CD4-positive, alpha-beta memory T cell (primary cell): ENCODE results near the gene NSUN7. TPM values are rescaled to one million over a fixed set of nuclear protein-coding genes. Genes with fewer than 3 reads are reported as not detected.

Experiments
- CTCF ChIA-PET: fragments of 350-600 bp; sonication (Branson Sonifier 250); formaldehyde crosslinking; loops from one replicate; lab custom pipeline; 2021; ENCODE audit warnings: inconsistent platforms; ENCODE audit not compliant: partially characterized antibody; lab: Charles Lee
- POLR2A ChIA-PET: fragments of 350-600 bp; sonication (Branson Sonifier 250); formaldehyde crosslinking; loops from one replicate; lab custom pipeline; 2021; ENCODE audit not compliant: partially characterized antibody; lab: Charles Lee
- DNase-seq, 5 donors: peaks; one replicate each; pipeline versions ENCODE4 v3.0.0 to v3.0.0-alpha.2; 2020 to 2022; ENCODE audit warnings: mixed read lengths in 1 of 5
- H3K27ac ChIP-seq: one replicate; pipeline ENCODE4 v1.7.0; 2013; ENCODE audit warnings: low read depth, low read length
- H3K27me3 ChIP-seq: 2 replicates; pipeline ENCODE4 v1.7.0; 2013; ENCODE audit warnings: mild to moderate bottlenecking, low read length, moderate library complexity; ENCODE audit not compliant: insufficient read depth
- H3K36me3 ChIP-seq: 2 replicates; pipeline ENCODE4 v1.7.0; 2013; ENCODE audit warnings: mild to moderate bottlenecking, low read length, moderate library complexity; ENCODE audit not compliant: insufficient read depth
- H3K4me1 ChIP-seq: 2 replicates; pipeline ENCODE4 v1.7.0; 2013; ENCODE audit warnings: mild to moderate bottlenecking, low read length, moderate library complexity; ENCODE audit not compliant: insufficient read depth
- H3K4me3 ChIP-seq, 2 donors: one replicate each; pipeline ENCODE4 v1.7.0; 2013; ENCODE audit warnings: low read length in 2 of 2, mild to moderate bottlenecking in 1 of 2
- H3K9me3 ChIP-seq, 2 donors: one replicate each; pipeline ENCODE4 v1.7.0; 2013; ENCODE audit warnings: low read length in 2 of 2, control low read depth in 1 of 2; ENCODE audit not compliant: control insufficient read depth in 1 of 2
- H3K27ac Mint-ChIP-seq, 7 donors: one replicate each; pipeline ENCODE4 v1.8.0; 2020 to 2021; ENCODE audit warnings: mixed read lengths in 7 of 7, mild to moderate bottlenecking in 6 of 7, inconsistent platforms in 3 of 7, moderate library complexity in 3 of 7
- H3K27me3 Mint-ChIP-seq, 2 donors: one replicate each; pipeline ENCODE4 v1.8.0; 2020 to 2021; ENCODE audit warnings: mixed read lengths in 2 of 2
- H3K36me3 Mint-ChIP-seq, 2 donors: one replicate each; pipeline ENCODE4 v1.8.0; 2020 to 2021; ENCODE audit warnings: mixed read lengths in 2 of 2, inconsistent platforms in 1 of 2, mild to moderate bottlenecking in 1 of 2
- H3K4me1 Mint-ChIP-seq, 4 donors: one replicate each; pipeline ENCODE4 v1.8.0; 2020 to 2021; ENCODE audit warnings: mixed read lengths in 4 of 4, mild to moderate bottlenecking in 1 of 4
- H3K4me3 Mint-ChIP-seq, 8 donors: one replicate each; pipeline ENCODE4 v1.8.0; 2020 to 2021; ENCODE audit warnings: mixed read lengths in 8 of 8, mild to moderate bottlenecking in 7 of 8, moderate library complexity in 6 of 8, inconsistent platforms in 3 of 8
- H3K9me3 Mint-ChIP-seq, 8 donors: one replicate each; pipeline ENCODE4 v1.8.0; 2020 to 2021; ENCODE audit warnings: mixed read lengths in 8 of 8, mild to moderate bottlenecking in 5 of 8, inconsistent platforms in 3 of 8, moderate library complexity in 1 of 8
- intact Hi-C: fragments of 100-400 bp; cut with micrococcal nuclease; formaldehyde crosslinking; loops from one replicate; pipeline ENCODE4 v1.15.1; 2023
- polyA plus RNA-seq, 2 donors: library from polyadenylated mRNA; unstranded; fragments of 300-500 nt; fragmentation: Illumina TruSeq; gene quantifications; one replicate each; pipeline ENCODE4 v1.2.3, GENCODE V29; 2021
- total RNA-seq, 2 experiments: library from RNA; stranded (reverse); gene quantifications; one replicate each; pipeline ENCODE4 v1.2.3, GENCODE V29; 2021

Gene NSUN7
- total and polyA plus RNA-seq, 4 experiments from 2014 or later, result not detected

DNA sequence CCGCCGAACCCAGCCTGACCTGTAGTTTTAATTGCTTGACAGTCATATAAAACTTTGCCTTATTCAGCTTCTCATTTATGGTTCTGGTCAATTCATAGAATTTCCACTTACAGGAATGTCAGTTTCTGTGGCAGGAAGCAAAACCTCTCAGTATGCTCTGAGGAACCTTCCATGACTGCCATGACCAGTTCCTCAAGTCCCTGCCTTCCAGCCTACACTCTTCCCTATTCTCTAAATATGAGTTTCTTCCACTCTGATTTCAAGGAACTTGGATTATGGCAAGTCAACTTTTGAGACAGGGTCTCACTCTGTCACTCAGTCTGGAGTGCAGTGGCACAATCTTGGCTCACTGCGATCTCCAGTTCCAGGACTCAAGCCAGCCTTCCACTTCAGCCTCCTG lies 26.0 kb upstream of the NSUN7 start:
- H3K4me1 Mint-ChIP-seq, result no peaks in the 10 kb centered on the region
- H3K9me3 Mint-ChIP-seq, result no peaks in the 10 kb centered on the region
- CTCF ChIA-PET, result no interaction called here
- no peak overlapping the region for H3K4me3 ChIP-seq
- H3K27ac ChIP-seq, result no peak overlapping the region
- POLR2A ChIA-PET, result no interaction called here
- no peak overlapping the region for H3K27ac Mint-ChIP-seq
- no peaks in the 10 kb centered on the region for H3K36me3 Mint-ChIP-seq
- H3K4me1 ChIP-seq, result peaks cover 12% of the 10 kb centered on the region
- no peaks in the 10 kb centered on the region for H3K36me3 ChIP-seq
- no peaks in the 10 kb centered on the region for H3K27me3 Mint-ChIP-seq
- DNase-seq, result no peak
- no peak overlapping the region for H3K4me3 Mint-ChIP-seq
- no peaks in the 10 kb centered on the region for H3K27me3 ChIP-seq
- no peaks in the 10 kb centered on the region for H3K9me3 ChIP-seq
- intact Hi-C loops, result no loop called here

DNA sequence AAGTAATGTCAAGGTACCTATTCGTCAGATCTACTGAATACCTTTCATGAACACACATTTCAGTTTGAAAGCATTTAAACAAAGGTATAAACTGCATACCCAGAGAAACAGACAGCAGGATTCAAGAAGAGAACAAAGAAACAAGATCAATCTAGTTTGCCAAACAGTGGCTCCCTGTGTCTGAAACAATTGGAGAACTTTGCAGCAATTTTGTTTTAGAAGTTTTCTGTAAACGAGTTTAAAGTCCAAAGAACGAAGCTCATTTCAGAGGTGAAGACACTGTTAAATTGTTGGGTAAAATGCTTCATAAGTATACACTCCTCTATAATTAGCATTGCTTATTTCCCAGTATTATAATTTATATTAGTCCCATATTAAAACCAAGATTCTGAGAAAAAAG lies 21.4 kb upstream of the NSUN7 start:
- peaks cover 0 to 12% (median 3%) of the 10 kb centered on the region in 4 donors for H3K4me1 Mint-ChIP-seq
- H3K9me3 Mint-ChIP-seq, result peaks cover 0 to 3% (median 0%) of the 10 kb centered on the region in 8 donors
- intact Hi-C loops, result no loop called here
- H3K27me3 ChIP-seq, result no peaks in the 10 kb centered on the region
- H3K36me3 ChIP-seq, result no peaks in the 10 kb centered on the region
- no peaks in the 10 kb centered on the region for H3K9me3 ChIP-seq
- H3K27ac Mint-ChIP-seq, result no peak overlapping the region
- H3K27me3 Mint-ChIP-seq, result peaks cover 0 to 1% of the 10 kb centered on the region in 2 donors
- H3K27ac ChIP-seq, result no peak overlapping the region
- no peak overlapping the region for H3K4me3 Mint-ChIP-seq
- POLR2A ChIA-PET, result no interaction called here
- H3K4me1 ChIP-seq, result peaks cover 3% of the 10 kb centered on the region
- H3K4me3 ChIP-seq, result no peak overlapping the region
- no peaks in the 10 kb centered on the region for H3K36me3 Mint-ChIP-seq
- no peak for DNase-seq
- CTCF ChIA-PET, result no interaction called here

DNA sequence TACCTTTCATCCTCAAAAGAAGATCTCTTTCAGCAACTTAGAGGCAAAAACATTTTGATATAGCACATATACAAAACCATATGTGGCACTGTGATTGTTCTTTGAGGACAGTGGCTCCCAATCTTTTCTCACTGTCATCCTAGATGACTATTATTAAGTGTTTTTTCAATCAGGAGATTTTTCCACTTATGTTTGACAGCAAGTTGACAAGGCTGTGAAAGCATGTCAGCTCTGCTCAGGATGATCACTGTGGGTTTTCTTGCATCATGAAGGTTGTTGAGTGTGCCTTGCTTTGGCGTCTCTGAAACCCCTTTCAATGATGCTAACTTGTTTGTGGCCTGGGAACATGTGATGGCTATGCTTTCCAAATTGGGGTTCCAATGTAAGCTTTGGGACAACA lies 20.2 kb upstream of the NSUN7 start:
- no peak for DNase-seq
- POLR2A ChIA-PET, result no interaction called here
- no peaks in the 10 kb centered on the region for H3K27me3 ChIP-seq

DNA sequence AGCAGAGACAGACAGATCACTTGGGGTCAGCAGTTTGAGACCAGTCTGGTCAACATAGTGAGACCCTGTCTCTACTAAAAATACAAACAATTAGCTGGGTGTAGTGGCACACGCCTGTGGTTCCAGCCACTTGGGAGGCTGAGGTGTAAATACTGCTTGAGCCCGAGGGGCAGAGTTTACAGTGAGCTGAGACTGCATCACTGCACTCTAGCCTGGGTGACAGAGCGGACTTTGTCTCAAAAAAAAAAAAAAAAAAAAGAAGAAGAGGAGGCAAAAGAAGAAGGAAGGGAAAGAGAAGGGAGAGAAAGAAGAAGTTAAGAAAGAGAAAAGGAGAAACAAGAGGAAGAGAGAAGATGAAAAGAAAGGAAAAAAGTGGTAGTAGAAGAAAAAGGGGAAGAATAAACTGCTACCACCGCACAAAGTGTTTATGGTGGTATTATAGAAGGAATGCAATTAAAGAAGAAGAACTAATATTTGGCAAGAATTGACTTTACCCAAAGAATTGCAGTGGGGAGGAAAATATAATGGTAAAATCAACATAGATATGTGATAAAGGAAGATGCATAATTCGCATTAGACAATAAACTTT lies 19.6 kb upstream of the NSUN7 start:
- intact Hi-C loops, result no loop called here
- Mint-ChIP-seq H3K4me1 (peaks cover 0 to 12% (median 3%) of the 10 kb centered on the region in 4 donors), H3K27me3 (peaks cover 0 to 1% of the 10 kb centered on the region in 2 donors), H3K9me3 (peaks cover 0 to 3% (median 0%) of the 10 kb centered on the region in 8 donors), H3K36me3 (no peaks in the 10 kb centered on the region), H3K4me3 (peak overlapping the region in 1 of 8 donors; percentile 36), H3K27ac (no peak overlapping the region)
- H3K9me3 ChIP-seq, result no peaks in the 10 kb centered on the region
- no peaks in the 10 kb centered on the region for H3K27me3 ChIP-seq
- POLR2A ChIA-PET, result no interaction called here
- no peaks in the 10 kb centered on the region for H3K36me3 ChIP-seq
- H3K4me3 ChIP-seq, result no peak overlapping the region
- no peak for DNase-seq
- CTCF ChIA-PET, result no interaction called here
- no peak overlapping the region for H3K27ac ChIP-seq
- H3K4me1 ChIP-seq, result peaks cover 3% of the 10 kb centered on the region

More for the DNA sequence above, 20.2 kb upstream of the NSUN7 start:
- Histone ChIP-seq H3K36me3 (no peaks in the 10 kb centered on the region), H3K9me3 (no peaks in the 10 kb centered on the region), H3K27ac (no peak overlapping the region), H3K4me1 (peaks cover 3% of the 10 kb centered on the region), H3K4me3 (no peak overlapping the region)
- no peaks in the 10 kb centered on the region for H3K36me3 Mint-ChIP-seq
- no peak overlapping the region for H3K4me3 Mint-ChIP-seq
- H3K27me3 Mint-ChIP-seq, result peaks cover 0 to 1% of the 10 kb centered on the region in 2 donors
- H3K9me3 Mint-ChIP-seq, result peaks cover 0 to 3% (median 0%) of the 10 kb centered on the region in 8 donors
- H3K27ac Mint-ChIP-seq, result no peak overlapping the region
- intact Hi-C loops, result no loop called here
- CTCF ChIA-PET, result no interaction called here
- H3K4me1 Mint-ChIP-seq, result peaks cover 0 to 12% (median 3%) of the 10 kb centered on the region in 4 donors

DNA sequence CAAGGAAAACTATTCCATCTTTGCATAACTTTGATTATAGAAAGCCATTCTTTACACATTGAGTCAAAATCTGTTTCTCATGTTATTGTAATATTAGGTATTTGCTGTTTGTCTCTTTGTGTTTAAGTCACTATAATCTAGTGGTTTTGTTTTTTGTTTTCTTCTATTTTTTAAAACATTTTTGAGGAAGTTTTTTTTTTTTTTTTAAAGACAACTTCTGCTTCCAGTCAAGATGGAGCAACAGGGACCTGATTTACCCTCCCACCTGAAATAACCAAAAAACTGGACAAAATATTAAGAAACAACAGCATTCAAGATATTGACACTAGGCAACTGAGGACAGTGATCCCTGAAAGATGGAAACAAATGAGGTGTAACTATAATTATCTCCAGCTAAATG lies 18.4 kb upstream of the NSUN7 start:
- no peak overlapping the region for H3K27ac ChIP-seq

DNA sequence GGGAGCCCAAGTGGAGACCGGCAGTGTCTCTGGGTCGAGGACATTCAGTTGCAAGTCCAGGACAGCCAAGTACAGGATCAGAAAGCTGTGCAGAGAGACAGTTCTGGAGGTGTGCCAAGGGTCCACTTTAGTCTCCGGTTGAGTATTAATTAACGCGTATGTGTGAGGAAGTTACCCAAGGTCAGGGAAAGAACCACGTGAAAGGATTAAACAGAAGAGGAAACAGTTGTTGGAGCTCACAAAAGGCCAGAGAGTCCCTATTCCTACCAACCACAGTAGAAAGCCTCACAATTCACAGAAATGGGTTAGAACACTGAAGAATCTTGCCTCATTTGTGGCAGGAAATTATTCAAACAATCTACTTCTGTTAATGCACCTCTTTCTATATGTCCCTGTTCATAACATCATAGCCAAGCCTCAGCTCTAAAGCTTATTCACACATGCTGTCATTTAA lies 17.9 kb upstream of the NSUN7 start:
- Histone ChIP-seq H3K4me3 (no peak overlapping the region), H3K9me3 (no peaks in the 10 kb centered on the region), H3K27ac (no peak overlapping the region), H3K27me3 (no peaks in the 10 kb centered on the region), H3K36me3 (no peaks in the 10 kb centered on the region), H3K4me1 (peaks cover 3% of the 10 kb centered on the region)
- no peak for DNase-seq
- Mint-ChIP-seq H3K27me3 (peaks cover 2 to 3% of the 10 kb centered on the region in 2 donors), H3K9me3 (peaks cover 0 to 3% (median 0%) of the 10 kb centered on the region in 8 donors), H3K27ac (no peak overlapping the region), H3K4me1 (peaks cover 0 to 12% (median 3%) of the 10 kb centered on the region in 4 donors), H3K4me3 (no peak overlapping the region), H3K36me3 (no peaks in the 10 kb centered on the region)
- ChIA-PET CTCF (no interaction called here), POLR2A (no interaction called here)
- intact Hi-C loops, result no loop called here

More for the DNA sequence above, 18.4 kb upstream of the NSUN7 start:
- Histone ChIP-seq H3K27me3 (no peaks in the 10 kb centered on the region), H3K4me1 (peaks cover 3% of the 10 kb centered on the region), H3K36me3 (no peaks in the 10 kb centered on the region), H3K9me3 (no peaks in the 10 kb centered on the region), H3K4me3 (no peak overlapping the region)
- DNase-seq, result no peak
- POLR2A ChIA-PET, result no interaction called here
- H3K4me1 Mint-ChIP-seq, result peaks cover 0 to 12% (median 3%) of the 10 kb centered on the region in 4 donors
- CTCF ChIA-PET, result no interaction called here
- no peak overlapping the region for H3K4me3 Mint-ChIP-seq
- H3K27ac Mint-ChIP-seq, result no peak overlapping the region
- intact Hi-C loops, result no loop called here
- H3K36me3 Mint-ChIP-seq, result no peaks in the 10 kb centered on the region
- H3K9me3 Mint-ChIP-seq, result peaks cover 0 to 3% (median 0%) of the 10 kb centered on the region in 8 donors
- H3K27me3 Mint-ChIP-seq, result peaks cover 2 to 3% of the 10 kb centered on the region in 2 donors

DNA sequence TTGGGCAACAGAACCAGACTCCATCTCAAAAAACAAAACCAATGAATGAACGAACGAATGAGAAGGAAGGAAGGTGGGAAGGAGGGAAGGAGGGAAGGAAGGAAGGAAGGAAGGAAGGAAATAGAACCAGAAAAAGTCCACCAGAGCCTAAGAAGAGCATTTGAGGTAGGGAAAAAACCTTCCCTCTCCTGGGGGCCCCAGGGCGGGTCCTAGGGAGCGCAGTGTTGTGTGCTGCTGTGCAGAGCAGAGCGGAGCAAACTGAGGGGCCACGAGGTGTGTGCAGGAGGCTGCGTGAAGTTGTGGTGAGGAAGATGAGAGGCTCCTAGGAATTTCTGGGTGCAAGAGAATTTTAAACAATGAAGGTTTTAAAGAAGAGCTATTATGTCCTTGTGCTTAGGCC lies 16.0 kb upstream of the NSUN7 start:
- Mint-ChIP-seq H3K9me3 (peaks cover 0 to 3% (median 0%) of the 10 kb centered on the region in 8 donors), H3K27me3 (peaks cover 5 to 7% of the 10 kb centered on the region in 2 donors), H3K4me3 (no peak overlapping the region), H3K4me1 (peaks cover 0 to 12% (median 3%) of the 10 kb centered on the region in 4 donors), H3K27ac (no peak overlapping the region), H3K36me3 (no peaks in the 10 kb centered on the region)
- intact Hi-C loops, result no loop called here
- Histone ChIP-seq H3K36me3 (no peaks in the 10 kb centered on the region), H3K27ac (no peak overlapping the region), H3K4me1 (peaks cover 3% of the 10 kb centered on the region), H3K9me3 (no peaks in the 10 kb centered on the region), H3K4me3 (no peak overlapping the region), H3K27me3 (no peaks in the 10 kb centered on the region)
- POLR2A ChIA-PET, result no interaction called here
- no peak for DNase-seq
- CTCF ChIA-PET, result interaction anchor here (1.0 to 1.2 kb wide), 2 partner anchors 168 to 191 kb away, joined by 3 read pairs; no protein-coding TSS in a partner anchor
